RWPE2 (cell line): ENCODE measurements around the gene TNFSF13B.

Experiments
- ATAC-seq: fragments of 200-7000 bp; cut with Tn5 transposase; 3 replicates; pipeline ENCODE4 v1.9.1; 2021; ENCODE audit warnings: low read depth
- DNase-seq: peaks from one replicate; pipeline ENCODE4 v3.0.0-alpha.2; 2020; ENCODE audit warnings: low spot score
- H3K27ac ChIP-seq: fragments of 450-650 bp; 2 replicates; pipeline ENCODE4 v1.5.1; 2017; ENCODE audit warnings: mild to moderate bottlenecking; ENCODE audit not compliant: poor library complexity, severe bottlenecking
- H3K27me3 ChIP-seq: fragments of 250-450 bp; sonication (Bioruptor Pico); 2 replicates; pipeline ENCODE4 v1.5.1; 2021; ENCODE audit warnings: mild to moderate bottlenecking, moderate library complexity; ENCODE audit not compliant: insufficient read depth, poor library complexity, severe bottlenecking
- H3K36me3 ChIP-seq: fragments of 250-450 bp; sonication (Bioruptor Pico); 2 replicates; pipeline ENCODE4 v1.5.1; 2020; ENCODE audit warnings: low read depth, mild to moderate bottlenecking, moderate library complexity
- H3K4me1 ChIP-seq: fragments of 250-450 bp; sonication (Bioruptor Pico); 2 replicates; pipeline ENCODE4 v1.5.1; 2021; ENCODE audit warnings: mild to moderate bottlenecking, moderate library complexity; ENCODE audit not compliant: insufficient read depth, poor library complexity, severe bottlenecking
- H3K4me3 ChIP-seq: fragments of 250-450 bp; sonication (Bioruptor Pico); 2 replicates; pipeline ENCODE4 v1.5.1; 2021; ENCODE audit warnings: mild to moderate bottlenecking, moderate library complexity; ENCODE audit not compliant: severe bottlenecking
- H3K9me3 ChIP-seq: fragments of 250-450 bp; sonication (Bioruptor Pico); 2 replicates; pipeline ENCODE4 v1.5.1; 2021; ENCODE audit warnings: mild to moderate bottlenecking, moderate library complexity; ENCODE audit not compliant: severe bottlenecking
- CTCF ChIP-seq: fragments of 450-650 bp; IDR thresholded peaks from one replicate; pipeline ENCODE4 v1.5.1; 2017; ENCODE audit warnings: mild to moderate bottlenecking, moderate library complexity; ENCODE audit not compliant: poor library complexity, severe bottlenecking

TNFSF13B gene

GRCh38 chr13:108332791-108333190 is 63.3 kb downstream of the TNFSF13B start:
- Histone ChIP-seq H3K4me3 (no peak overlapping the region), H3K4me1 (no peaks in the 10 kb centered on the region), H3K27ac (no peak overlapping the region), H3K27me3 (peaks cover 27% of the 10 kb centered on the region), H3K36me3 (no peaks in the 10 kb centered on the region), H3K9me3 (no peaks in the 10 kb centered on the region)
- DNase-seq (no peak), ATAC-seq (no peak)
- no peak for TF ChIP-seq CTCF

DNA sequence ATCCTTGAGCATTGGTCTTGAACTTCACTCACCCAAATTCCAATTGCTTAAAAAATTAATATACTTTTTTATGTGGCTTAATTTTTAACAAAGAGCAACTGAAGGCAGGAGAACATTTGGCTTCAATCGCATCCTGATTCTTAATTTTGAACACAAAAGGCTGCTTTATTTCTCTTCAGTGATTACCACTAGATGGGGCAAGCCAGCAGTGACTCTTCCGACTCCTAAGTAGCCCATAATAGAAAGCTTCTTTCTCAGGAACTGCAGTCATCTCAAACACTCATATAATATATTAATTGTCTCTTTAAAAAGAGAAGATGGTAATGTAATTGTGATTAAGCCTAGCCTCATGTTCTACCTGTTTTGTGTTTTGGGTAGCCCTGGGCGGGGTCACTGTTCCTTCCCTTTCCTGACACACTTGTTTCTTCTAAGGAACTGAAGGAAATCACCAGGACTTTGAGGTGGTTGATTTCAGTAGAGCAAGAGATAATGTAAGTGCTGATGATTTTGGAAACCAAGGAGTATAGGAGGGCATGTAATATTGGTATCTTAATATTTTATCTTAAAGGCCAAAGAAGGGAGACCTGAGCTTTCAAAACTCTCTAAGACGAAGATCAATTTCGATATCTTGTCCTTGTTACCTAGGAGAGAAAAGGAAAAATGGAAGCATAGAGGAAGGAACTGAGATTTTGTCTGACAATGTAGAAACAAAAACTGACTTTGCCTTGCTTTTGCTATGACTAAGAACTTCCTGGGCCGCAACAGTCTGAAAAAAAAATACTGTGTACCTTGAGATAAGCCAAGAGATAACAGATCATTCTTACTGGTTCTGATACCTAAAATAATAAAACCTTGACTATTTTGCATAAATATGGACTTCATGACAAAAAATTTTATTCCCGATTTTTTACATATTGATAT is 73.1 kb downstream of the TNFSF13B start:
- peaks cover 48% of the 10 kb centered on the region for H3K27me3 ChIP-seq
- ATAC-seq (peak; percentile 58; the same call in 1 of the 3 replicates), DNase-seq (no peak)
- H3K27ac ChIP-seq: no peak overlapping the region
- H3K36me3 ChIP-seq: no peaks in the 10 kb centered on the region
- H3K9me3 ChIP-seq: no peaks in the 10 kb centered on the region
- TF ChIP-seq CTCF: peak; percentile 76
- no peaks in the 10 kb centered on the region for H3K4me1 ChIP-seq
- no peak overlapping the region for H3K4me3 ChIP-seq

- no peak for DNase-seq
Measured at GRCh38 chr13:108345016-108345415, 75.5 kb downstream of the TNFSF13B start.

GRCh38 chr13:108346376-108346775 is 76.9 kb downstream of the TNFSF13B start:
- Histone ChIP-seq H3K4me3 (no peak overlapping the region), H3K27ac (no peak overlapping the region), H3K9me3 (no peaks in the 10 kb centered on the region), H3K27me3 (peaks cover 23% of the 10 kb centered on the region), H3K36me3 (no peaks in the 10 kb centered on the region), H3K4me1 (no peaks in the 10 kb centered on the region)
- ATAC-seq (no peak; the same call in 2 of the 3 replicates), DNase-seq (no peak)
- no peak for TF ChIP-seq CTCF

More at GRCh38 chr13:108345016-108345415, 75.5 kb downstream of the TNFSF13B start:
- Histone ChIP-seq H3K4me1 (no peaks in the 10 kb centered on the region), H3K27me3 (peaks cover 34% of the 10 kb centered on the region), H3K36me3 (no peaks in the 10 kb centered on the region), H3K4me3 (no peak overlapping the region), H3K9me3 (no peaks in the 10 kb centered on the region), H3K27ac (no peak overlapping the region)
- no peak for TF ChIP-seq CTCF
- ATAC-seq: no peak

- no peak for ATAC-seq
- TF ChIP-seq CTCF: no peak
- Histone ChIP-seq H3K36me3 (no peaks in the 10 kb centered on the region), H3K9me3 (no peaks in the 10 kb centered on the region), H3K27ac (no peak overlapping the region), H3K27me3 (peaks cover 34% of the 10 kb centered on the region), H3K4me3 (no peak overlapping the region), H3K4me1 (no peaks in the 10 kb centered on the region)
- no peak for DNase-seq
Measured at GRCh38 chr13:108349269-108349668, 79.8 kb downstream of the TNFSF13B start.
